GM18499 (cell line): ENCODE measurements around the gene IFI27L1.

ENCODE experiments used
- ATAC-seq: cut with Tn5 transposase; IDR thresholded peaks from one replicate; pipeline ENCODE4 v1.9.1; 2021; ENCODE audit warnings: moderate number of reproducible peaks; ENCODE audit not compliant: insufficient read depth, unreplicated experiment

The IFI27L1 gene, protein sequence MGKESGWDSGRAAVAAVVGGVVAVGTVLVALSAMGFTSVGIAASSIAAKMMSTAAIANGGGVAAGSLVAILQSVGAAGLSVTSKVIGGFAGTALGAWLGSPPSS

DNA sequence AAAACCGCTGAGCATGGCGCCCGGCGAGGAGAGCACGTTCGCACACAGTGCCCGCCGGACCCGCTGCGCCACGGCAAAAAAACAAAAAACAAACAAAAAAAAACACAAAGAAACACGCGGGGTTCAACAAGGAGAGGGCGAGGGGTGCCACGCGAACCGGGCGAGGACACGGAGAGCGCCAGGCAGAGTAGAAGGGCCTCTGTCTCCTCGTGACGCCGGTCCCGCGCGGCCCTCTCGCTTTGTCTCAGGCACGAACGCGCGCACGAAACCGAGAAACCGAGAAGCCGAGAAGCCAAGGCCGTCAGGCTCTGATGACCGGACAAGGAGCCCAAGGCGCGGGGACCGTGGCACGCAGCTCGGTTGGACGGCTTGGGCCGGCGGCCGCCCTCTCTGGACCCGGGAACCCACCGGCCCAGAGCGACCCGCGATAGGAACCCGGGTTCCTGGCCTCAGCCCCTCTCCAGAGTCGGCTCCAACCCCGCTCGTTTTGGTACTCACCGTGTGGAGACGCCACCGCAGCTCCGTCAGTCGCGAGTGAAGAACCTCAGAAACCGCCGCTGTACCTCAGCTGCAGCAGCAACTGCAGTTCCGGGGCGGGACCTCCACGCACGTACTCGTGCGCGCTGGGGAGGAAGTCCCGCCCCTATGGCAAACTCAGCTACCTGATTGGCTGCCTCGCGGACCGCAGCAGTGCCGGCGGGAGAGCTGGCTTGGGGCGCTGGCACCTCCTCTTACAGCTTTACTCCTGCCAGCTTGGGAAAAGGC lies at the start of gene IFI27L1, which contains the start of gene DDX24:
TSS of gene IFI27L1 (plus strand) at position 690 of the 765 bp plus-strand sequence. CDS start 15,628 bp downstream, outside the sequence.
TSS of gene DDX24 (minus strand) at position 582 of the 765 bp plus-strand sequence. CDS start 1,460 bp downstream, outside the sequence.
- peak; percentile 91 for ATAC-seq

DNA sequence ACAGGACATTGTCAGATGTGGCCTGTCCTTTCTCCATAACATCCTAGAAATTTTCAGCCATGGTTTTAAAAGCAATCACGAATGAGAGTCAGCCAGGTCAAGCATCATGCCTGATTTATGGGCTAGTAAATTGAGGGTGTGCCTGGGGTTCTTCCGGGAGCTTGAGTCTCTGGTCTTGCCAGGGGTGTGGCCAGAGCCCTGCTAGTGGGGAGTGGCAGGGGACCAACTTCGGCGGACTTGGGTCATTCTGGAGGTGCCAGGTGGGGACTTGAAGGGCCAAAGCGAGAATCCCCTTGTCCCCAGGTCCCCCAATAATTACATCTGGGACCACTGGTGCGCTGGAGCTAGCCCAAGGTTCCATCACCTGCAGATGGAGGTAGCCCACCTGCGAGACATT lies 49.2 kb upstream of the IFI27L1 start:
- ATAC-seq, result no peak

DNA sequence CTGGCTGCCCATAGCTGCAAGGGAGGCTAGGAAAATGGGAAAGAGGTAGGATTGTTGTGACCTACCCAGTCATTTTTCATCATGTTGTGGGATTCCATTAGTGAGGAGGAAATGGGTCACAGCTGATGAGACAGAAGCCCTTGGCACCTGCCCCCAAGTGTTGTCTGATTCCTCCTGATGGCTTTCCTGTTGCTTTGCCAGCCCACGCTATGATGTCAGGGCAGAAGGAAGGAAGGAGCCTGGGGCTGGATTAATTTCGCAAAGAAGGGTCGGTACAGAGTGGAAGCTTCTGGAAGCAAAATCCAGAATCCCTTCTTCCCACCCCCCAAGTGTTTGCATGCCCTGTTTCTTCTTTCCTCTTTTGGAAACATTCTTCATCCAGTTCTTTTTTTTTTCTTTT lies 46.2 kb upstream of the IFI27L1 start:
- no peak for ATAC-seq

DNA sequence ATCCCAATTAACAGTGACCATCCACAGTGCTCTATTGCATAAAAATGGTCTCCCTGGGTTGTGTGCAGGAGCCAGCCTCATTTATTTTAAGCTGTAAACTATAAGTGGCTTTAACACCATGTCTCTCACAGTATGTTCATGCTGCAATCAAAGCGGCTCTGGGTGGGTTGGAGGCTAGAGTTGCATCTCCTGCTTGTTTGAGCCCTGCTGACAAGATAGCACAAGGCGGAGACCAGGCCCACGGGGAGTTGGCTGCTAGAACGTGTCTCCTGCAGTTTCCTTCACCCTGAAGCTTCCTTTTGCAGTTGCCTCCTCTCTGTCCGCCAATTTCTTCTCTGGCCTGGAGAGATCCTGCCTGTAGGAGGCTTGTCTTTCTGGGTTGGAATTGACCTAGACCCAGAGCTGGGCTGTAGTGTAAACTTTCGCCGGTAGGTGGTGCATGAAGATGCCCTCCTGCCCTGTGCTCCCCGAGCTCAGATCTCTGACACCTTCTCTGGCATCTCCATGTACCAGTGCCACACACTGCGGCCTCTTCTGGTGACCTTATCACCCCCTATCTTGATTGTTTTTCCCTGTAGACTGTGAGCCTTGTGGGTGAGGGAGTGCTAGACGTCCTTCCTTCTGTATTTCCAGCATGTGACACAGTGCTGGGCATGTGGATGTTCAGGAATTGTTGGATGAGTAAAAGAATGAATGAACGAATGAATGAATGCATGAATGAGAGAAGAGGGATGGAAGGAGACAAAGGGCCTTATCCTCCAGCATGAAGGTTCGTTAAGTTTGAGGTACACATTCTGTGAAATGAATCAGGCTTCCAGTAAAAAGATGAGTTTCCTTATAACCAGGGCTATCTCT lies 44.6 kb upstream of the IFI27L1 start:
- no peak for ATAC-seq

DNA sequence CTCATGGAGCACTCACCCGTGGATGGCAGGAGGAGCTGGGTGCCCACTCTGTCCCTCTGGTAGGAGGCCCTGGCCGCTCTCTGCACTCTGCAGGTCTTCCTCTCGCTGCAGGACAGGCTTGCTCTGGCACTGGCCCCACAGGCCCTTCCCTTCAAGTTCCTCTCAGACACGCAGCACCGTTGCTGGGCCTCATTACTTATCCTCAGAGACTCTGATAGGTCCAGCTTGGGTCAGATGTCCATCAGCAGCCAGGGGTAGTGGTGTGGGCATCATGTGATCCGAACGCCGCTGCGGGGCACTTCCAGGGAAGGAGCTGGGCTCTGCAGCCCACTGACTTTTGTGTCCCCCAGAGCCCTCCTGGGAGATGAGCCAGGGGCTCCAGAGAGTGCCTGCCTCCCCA lies 43.2 kb upstream of the IFI27L1 start:
- ATAC-seq, result no peak

DNA sequence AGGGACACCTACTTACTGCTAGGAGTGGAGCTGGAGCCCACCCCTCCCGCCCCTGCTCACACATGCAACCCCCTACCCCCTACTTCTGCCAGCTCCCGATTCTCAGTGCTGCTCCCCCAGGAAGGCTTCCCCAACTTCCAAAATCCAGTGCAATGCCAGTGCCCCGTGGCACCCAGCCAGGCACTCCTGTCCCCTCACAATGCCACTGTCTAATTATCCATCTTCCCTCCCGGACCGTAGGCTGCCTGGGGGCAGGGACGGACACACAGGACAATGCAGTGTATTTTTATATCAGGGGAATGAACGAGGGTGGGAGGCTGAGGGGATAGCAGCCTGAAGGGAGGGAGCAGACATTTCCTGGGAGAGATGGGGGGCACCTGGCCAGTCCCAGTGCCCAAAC lies 42.6 kb upstream of the IFI27L1 start:
- ATAC-seq, result no peak

DNA sequence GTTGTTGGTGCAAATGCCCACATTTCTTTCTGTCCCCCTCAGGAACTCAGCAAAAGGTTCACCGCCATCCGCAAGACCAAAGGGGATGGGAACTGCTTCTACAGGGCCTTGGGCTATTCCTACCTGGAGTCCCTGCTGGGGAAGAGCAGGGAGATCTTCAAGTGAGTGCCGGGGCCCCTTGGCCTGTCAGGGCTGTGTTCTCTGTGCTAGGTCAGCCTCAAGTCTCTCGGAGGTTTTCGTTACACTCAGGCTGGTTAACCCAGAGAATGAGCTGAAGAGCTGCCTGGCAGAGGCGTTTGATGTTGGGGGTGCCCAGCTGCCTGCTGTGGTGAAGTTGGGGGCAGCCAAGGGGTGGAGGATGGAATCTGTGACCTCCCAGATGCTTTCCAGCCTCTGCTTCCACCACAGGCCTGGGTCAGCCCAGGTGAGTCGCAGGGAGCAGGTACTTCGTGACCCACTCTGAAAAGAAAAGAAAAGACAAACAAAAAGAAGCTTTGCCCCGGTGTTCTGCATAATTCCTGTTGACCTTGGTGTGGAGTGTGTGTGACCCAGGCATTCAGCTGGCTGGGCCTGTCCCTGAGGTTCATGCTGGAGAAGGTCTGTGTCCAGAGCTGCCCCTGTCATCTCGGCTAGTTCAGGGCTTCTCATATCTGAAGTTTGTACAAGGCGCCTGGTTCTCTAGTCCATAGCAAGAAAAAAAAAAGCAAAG lies 42.0 kb upstream of the IFI27L1 start:
- no peak for ATAC-seq

DNA sequence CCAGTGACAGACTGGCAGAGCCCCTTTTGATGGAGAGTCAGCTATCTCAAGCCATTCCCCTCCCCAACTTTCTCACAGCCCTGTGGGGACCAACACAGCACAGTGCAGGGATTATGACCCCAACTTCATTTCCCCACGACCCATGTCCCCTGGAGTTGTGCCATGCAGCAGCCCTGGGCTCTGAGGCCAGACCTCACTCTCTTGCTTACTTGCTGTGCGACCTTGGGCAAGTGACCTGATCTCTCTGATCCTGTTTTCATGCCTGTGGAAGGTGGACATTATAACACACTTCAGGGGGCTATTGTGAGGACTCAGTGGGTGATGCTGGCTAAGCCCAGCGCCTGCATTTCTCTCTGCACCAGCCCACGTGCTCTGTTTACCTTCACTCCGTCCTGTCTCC lies 40.9 kb upstream of the IFI27L1 start:
- ATAC-seq, result no peak

DNA sequence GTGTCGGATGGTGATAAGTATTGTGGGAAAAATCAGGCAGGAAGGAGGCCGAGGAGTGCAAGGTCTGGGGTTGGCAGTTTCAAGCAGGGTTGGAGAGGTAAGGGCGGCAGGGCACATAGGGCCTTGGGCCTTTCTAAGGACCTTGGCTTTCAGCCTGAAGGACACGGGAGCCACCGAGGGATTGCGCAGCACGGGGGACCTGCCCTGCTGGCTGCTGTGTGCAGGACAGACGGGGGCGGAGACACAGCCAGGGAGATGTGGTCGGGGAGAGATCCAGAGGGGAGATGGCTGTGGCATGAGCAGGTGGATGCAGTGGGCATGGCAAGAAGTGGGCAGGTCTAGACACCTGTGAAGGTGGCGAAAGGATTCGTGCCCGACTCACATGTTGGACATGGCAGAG lies 40.3 kb upstream of the IFI27L1 start:
- ATAC-seq, result no peak

DNA sequence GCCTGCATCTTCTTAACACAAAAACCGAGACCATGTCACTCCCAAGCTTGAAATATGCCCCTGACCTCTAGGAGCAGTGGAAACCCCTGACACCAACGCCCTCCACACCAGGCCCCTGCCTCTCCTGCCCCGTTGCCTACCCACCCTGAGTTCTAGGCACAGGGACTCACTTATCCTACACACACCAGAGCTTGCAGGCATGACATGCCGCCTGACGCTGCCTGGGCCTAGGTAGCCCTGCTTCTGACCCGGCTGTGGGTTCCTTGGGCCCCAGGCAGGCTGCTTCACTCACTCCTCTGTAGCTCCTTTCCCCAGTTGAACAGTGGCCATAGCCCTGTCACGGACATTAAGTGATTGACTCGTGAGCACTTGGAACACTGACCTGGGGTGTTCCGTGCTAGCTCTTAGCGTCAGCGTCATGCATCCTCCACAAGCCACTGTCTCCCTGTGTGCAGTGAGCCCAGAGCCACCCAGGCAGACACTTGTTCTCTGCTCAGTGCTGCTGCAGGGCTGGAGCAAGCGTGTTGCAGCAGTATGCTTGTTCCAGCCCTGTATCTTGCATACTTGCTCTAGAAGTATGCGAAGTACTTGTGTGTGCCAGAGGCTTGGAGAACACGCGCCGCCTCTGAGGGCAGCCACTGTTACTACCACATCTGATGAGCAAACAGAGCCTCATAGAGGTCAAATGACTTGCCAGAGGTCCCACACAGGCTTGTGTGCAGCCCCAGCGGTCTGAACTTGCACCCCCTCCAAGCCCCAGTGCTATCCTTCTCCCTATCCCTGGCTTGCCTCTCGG lies 39.4 kb upstream of the IFI27L1 start:
- no peak for ATAC-seq

DNA sequence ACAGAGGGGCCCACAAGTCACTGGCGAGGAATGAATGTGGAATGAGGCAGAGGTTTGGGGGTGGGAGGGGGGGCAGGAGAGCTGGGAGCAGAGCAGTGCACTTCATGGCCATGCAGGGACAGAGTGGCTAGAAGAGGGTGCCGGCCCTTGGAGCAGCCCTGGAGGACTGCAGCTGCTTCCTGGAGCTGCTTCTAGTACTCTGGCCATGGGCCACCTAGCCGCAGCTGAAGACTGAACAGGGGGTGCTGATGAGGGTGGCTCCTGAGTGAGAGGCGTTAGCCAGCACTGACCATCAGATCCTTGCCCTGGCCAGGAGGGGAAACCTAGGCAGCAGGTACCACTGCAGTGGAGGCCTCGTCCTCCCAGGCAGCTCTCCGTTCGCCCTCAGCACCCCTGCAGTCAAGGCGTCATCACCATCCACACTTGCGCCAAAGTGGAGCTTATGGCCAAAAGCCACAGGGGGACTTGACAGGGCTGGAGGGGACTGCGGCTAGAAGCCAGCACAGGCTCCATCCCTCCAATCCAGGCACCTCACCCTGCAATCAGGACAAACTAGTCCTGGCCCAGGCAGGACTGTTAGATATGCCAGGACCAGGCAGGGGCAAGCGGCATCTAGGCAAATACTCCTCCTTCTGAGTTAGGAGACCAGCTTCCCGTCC lies 38.5 kb upstream of the IFI27L1 start:
- ATAC-seq, result no peak

DNA sequence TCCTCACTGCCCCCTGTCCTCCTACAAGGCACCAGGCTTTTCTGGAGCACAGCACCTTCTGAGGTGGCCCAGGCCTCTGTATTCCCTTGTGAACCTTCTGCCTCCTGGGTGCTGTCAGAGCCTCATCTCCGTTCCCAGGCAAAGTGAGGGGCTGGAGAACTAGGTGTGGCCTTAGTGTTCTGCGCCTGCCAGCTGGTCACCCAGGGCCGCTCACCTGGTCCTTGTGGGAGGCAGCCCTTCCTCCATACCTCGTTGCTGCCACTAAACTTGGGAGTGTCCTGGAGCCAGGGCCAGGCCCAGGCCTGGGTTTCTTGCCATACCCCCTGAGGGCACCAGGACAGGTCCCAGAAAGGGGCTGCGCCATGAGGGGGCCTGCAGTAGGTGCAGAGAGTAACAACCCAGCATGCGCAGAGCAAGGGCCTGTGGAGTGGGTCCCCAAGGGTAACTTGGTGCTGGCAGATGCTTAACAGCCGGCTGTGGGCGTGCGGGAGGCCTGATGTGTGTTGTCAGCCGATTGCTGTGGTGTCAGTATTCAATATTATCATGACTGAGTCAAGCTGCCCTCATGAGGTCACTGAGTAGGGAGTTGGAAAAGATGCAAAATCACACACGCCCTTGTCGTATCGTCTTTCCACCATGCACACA lies 37.9 kb upstream of the IFI27L1 start:
- ATAC-seq, result no peak

DNA sequence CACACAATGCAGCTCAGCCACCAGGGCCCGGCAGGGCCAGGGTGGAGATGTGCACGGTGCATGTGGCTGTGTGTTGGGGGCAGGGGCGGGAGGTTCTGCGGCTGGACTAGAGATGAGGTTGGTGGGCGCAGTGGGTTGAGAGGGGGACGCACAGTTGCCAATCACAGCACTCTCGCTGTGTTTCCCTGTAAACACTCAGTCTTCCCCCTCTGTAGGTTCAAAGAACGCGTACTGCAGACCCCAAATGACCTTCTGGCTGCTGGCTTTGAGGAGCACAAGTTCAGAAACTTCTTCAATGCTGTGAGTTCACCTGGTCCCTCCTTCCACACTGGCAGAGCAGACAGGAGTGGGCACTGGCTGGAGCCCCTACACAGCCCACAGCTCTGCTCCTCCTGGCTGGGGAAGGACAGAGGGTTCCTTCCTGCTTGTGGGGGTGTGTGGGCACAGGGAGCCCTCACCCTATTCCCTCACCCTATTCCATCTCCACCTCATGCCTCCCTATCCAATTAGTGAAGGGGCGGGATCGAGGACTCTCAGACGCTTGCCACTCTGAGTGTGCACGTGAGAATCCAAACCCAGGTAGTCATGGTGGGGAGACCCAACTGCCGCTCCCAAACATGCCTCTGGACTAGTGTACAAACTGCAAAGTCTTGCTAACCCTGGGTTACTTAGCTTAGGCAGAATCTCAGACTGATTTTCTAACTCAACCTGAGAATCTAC lies 37.2 kb upstream of the IFI27L1 start:
- no peak for ATAC-seq

DNA sequence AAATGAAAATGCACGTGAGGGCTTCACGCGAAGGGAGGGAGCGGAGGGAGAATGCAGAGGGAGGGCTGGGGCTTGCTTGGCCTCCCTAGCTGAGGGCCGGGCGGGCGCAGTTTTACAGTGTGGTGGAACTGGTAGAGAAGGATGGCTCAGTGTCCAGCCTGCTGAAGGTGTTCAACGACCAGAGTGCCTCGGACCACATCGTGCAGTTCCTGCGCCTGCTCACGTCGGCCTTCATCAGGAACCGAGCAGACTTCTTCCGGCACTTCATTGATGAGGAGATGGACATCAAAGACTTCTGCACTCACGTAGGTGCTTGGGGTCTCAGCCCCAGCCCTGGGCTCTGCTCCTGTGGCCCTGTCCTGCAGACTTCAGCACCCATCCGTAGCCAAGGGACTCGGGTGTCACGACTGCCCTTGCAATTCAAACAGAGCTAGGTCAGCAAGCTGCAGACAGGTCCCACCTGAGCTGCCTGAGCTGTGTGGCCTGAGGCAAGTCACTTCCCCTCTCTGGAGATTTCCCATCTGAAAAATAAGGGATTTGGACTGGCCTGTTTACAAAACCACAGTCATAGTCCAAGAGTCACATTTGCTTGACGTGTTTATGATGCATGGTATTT lies 36.5 kb upstream of the IFI27L1 start:
- ATAC-seq, result no peak

DNA sequence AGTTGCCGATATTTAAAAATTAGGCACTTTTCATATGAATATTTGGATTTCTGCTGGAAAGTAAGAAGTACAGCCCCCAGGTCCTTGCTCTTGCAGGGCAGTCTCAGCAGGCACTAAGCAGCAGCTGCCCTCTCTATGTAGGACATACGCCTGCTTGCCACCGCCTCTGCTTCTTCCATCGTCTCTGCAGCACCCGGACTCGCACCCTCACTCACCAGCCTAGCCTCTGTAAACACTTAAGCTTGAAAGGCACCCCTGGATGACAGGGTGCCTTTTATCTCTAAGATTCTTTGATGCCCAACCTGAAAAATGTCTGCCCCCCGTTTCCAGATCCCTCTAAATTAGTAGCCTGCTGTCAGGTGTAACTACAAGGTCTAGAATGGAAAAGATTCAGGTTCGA lies 36.0 kb upstream of the IFI27L1 start:
- no peak for ATAC-seq

DNA sequence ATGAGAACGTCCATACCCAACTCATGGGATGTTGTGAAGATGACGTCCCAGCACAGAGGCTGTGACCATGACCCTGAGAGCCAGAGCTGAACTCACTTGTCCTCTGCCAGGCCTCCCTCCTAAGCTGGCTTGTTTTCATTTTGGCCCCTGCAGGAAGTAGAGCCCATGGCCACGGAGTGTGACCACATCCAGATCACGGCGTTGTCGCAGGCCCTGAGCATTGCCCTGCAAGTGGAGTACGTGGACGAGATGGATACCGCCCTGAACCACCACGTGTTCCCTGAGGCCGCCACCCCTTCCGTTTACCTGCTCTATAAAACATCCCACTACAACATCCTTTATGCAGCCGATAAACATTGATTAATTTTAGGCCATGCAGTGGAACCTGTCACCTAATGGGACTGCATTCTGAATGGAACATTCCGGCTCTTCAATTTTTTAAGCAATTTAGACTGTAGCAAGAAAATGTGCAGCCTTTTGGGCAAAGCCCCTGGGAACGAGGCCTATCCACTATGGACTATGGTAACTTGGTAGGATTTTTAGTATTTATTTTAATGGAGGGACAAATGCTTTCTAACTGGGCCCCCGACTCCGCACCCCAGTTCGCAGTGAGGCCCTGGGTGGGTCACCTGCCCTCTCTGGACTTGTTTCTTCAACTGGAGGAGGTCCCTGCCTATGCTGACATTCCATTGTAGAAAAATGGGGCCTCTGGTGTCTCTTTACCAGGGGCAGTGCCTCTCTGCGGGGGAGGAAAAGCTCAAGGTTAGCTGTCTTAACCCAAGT lies 35.4 kb upstream of the IFI27L1 start:
- no peak for ATAC-seq

DNA sequence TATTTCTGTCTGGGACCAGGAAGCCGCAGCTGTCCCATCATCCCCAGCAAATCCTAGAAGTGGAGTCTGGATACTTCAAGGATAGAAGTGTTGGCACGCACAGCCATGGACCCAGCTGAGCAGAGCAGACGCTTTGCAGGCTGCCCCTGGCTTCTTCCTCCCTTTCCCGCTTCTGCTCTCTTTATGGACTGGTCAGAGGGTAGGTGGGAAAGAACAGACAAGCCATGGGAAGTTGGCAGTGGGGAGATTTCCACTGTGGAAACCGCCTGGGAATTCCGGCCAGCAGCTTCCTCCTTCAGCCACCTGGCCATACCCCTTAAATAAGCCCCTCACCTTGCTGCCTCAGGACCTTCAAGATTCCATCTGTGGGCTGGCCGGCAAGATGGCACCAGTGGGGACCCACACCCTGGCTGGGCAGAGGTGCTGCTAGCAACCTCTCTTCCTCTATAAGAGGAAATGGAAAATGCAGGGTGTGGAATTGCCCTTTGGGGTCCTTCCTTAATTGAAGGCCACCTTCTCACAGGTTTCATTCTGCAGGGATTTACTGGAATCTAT lies 34.3 kb upstream of the IFI27L1 start:
- ATAC-seq, result no peak
